OCI-LY7 (cell line): ENCODE measurements around the gene LRRC4.

Experiments used
- EZH2phosphoT487 ChIP-seq: fragments of 200-600 bp; sonication (generic); IDR thresholded peaks from 2 replicates; pipeline ENCODE4 v1.6.1; 2018; ENCODE audit warnings: low read depth, borderline replicate concordance, mild to moderate bottlenecking, mixed run types, antibody characterized with exemption, low read length, moderate library complexity, mixed read lengths
- TF ChIP-seq, protein P1 (sequence below): fragments of 200-600 bp; sonication (generic); conservative IDR thresholded peaks from 2 replicates; pipeline ENCODE4 v1.5.1; 2014; ENCODE audit warnings: mild to moderate bottlenecking, antibody characterized with exemption, low read length, moderate library complexity, mixed read lengths

DNA sequence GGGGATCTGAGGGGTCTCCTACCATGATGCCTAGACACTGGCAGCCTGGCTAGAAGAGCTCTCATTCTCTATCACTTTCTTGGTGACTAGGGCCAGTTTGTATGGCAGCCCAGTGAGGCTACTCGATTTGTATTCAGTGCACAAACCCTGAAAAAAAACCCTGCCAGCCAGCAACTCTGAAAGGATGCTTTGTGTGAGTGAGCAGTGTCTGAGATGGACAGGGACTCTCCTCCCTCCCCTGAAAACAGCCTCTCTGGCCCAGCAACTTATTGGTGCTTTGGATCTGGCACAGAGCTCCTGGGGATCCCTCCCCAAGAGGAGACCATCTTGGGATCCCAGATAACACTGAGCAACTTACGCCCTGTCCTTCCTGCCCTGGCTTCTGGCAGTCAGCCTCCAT lies 10.8 kb upstream of the LRRC4 start:
- TF ChIP-seq, protein P1, sequence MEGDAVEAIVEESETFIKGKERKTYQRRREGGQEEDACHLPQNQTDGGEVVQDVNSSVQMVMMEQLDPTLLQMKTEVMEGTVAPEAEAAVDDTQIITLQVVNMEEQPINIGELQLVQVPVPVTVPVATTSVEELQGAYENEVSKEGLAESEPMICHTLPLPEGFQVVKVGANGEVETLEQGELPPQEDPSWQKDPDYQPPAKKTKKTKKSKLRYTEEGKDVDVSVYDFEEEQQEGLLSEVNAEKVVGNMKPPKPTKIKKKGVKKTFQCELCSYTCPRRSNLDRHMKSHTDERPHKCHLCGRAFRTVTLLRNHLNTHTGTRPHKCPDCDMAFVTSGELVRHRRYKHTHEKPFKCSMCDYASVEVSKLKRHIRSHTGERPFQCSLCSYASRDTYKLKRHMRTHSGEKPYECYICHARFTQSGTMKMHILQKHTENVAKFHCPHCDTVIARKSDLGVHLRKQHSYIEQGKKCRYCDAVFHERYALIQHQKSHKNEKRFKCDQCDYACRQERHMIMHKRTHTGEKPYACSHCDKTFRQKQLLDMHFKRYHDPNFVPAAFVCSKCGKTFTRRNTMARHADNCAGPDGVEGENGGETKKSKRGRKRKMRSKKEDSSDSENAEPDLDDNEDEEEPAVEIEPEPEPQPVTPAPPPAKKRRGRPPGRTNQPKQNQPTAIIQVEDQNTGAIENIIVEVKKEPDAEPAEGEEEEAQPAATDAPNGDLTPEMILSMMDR: no peak
- TF ChIP-seq EZH2phosphoT487: no peak
